Ovary (tissue), 3 donors: ENCODE data around the gene PGBD5.

Source experiments
- POLR2A ChIP-seq: fragments of 450-650 bp; IDR thresholded peaks from one replicate; pipeline ENCODE4 v1.6.1; 2017; ENCODE audit warnings: antibody characterized with exemption, mild to moderate bottlenecking, moderate library complexity
- TF ChIP-seq, protein P1 (sequence below), 3 donors: fragments of 450-650 bp in 2 of 3; fragments of 200-600 bp in 1 of 3; IDR thresholded peaks; one replicate each; pipeline versions ENCODE4 v1.5.1 to v1.8.0; 2016 to 2022; ENCODE audit warnings: antibody characterized with exemption in 3 of 3, mild to moderate bottlenecking in 1 of 3
- donor health status: DM: no; HTN: no; CAD: no.

- TF ChIP-seq, protein P1, sequence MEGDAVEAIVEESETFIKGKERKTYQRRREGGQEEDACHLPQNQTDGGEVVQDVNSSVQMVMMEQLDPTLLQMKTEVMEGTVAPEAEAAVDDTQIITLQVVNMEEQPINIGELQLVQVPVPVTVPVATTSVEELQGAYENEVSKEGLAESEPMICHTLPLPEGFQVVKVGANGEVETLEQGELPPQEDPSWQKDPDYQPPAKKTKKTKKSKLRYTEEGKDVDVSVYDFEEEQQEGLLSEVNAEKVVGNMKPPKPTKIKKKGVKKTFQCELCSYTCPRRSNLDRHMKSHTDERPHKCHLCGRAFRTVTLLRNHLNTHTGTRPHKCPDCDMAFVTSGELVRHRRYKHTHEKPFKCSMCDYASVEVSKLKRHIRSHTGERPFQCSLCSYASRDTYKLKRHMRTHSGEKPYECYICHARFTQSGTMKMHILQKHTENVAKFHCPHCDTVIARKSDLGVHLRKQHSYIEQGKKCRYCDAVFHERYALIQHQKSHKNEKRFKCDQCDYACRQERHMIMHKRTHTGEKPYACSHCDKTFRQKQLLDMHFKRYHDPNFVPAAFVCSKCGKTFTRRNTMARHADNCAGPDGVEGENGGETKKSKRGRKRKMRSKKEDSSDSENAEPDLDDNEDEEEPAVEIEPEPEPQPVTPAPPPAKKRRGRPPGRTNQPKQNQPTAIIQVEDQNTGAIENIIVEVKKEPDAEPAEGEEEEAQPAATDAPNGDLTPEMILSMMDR (IDR thresholded peaks at IDR 0.05): no peak
- no peak for TF ChIP-seq POLR2A
Observed at GRCh38 chr1:230335861-230336522, 90.1 kb downstream of the PGBD5 start.
